Activated CD4-positive, alpha-beta memory T cell treated with anti-CD3 and anti-CD28 coated beads for 36 hours (primary cell): ENCODE data around the gene EEF1AKMT2. TPM values are rescaled to one million over a fixed set of nuclear protein-coding genes. Genes with fewer than 3 reads are reported as not detected.

ENCODE experiments used
- CTCF ChIA-PET: fragments of 350-600 bp; sonication (Branson Sonifier 250); formaldehyde crosslinking; loops from one replicate; lab custom pipeline; 2021; ENCODE audit warnings: antibody characterized with exemption, inconsistent platforms; lab: Charles Lee
- POLR2A ChIA-PET: fragments of 350-600 bp; sonication (Branson Sonifier 250); formaldehyde crosslinking; loops from one replicate; lab custom pipeline; 2021; ENCODE audit warnings: antibody characterized with exemption; lab: Charles Lee
- DNase-seq: peaks from one replicate; pipeline ENCODE4 v3.0.0-alpha.2; 2020
- H3K27ac Mint-ChIP-seq: one replicate; pipeline ENCODE4 v1.8.0; 2021; ENCODE audit warnings: mixed read lengths
- H3K27me3 Mint-ChIP-seq: one replicate; pipeline ENCODE4 v1.8.0; 2021; ENCODE audit warnings: mixed read lengths
- H3K36me3 Mint-ChIP-seq: one replicate; pipeline ENCODE4 v1.8.0; 2021; ENCODE audit warnings: mixed read lengths
- H3K4me1 Mint-ChIP-seq: one replicate; pipeline ENCODE4 v1.8.0; 2021; ENCODE audit warnings: low read depth, mixed read lengths
- H3K4me3 Mint-ChIP-seq: one replicate; pipeline ENCODE4 v1.8.0; 2021; ENCODE audit warnings: mild to moderate bottlenecking, mixed read lengths
- H3K9me3 Mint-ChIP-seq: one replicate; pipeline ENCODE4 v1.8.0; 2021; ENCODE audit warnings: mixed read lengths
- intact Hi-C: fragments of 100-400 bp; cut with micrococcal nuclease; formaldehyde crosslinking; loops from one replicate; pipeline ENCODE4 v1.15.1; 2023
- total RNA-seq, 2 experiments: library from RNA; stranded (reverse); gene quantifications; one replicate each; pipeline ENCODE4 v1.2.3, GENCODE V29; 2021

EEF1AKMT2 gene
- total RNA-seq, 2 experiments from 2014 or later = 28.2 to 33.1 TPM

DNA sequence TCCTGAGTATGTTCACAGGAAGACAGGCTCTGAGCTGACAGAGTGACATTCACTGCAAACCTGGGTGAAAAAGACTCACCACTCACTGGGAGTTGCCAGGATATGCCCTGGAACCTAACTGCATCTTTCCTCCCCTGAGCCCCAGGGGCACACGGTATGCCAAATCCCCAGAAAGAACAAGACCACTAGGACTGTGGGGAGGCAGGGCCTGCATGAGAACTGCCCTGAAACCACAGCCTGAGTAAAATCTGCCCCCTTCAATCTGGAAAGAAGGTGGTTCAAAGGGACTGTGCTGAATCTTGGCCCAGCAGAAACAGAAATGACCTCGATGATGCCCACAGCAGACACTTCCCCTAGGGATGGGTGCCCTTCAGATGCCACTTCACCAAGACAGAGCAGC is 54.0 kb downstream of the EEF1AKMT2 start:
- Mint-ChIP-seq H3K27ac (no peak overlapping the region), H3K36me3 (peaks cover 9% of the 10 kb centered on the region), H3K4me3 (no peak overlapping the region), H3K4me1 (peaks cover 96% of the 10 kb centered on the region), H3K9me3 (no peaks in the 10 kb centered on the region), H3K27me3 (no peaks in the 10 kb centered on the region)
- intact Hi-C loops = no loop called here
- ChIA-PET CTCF (interaction anchor here (1.1 to 1.4 kb wide), 2 partner anchors 15 to 19 kb away, joined by 5 read pairs; no protein-coding TSS in a partner anchor), POLR2A (interaction anchor here (0.9 to 2.2 kb wide), 2 partner anchors 15 to 20 kb away, joined by 5 to 7 read pairs; no protein-coding TSS in a partner anchor)
- no peak for DNase-seq

DNA sequence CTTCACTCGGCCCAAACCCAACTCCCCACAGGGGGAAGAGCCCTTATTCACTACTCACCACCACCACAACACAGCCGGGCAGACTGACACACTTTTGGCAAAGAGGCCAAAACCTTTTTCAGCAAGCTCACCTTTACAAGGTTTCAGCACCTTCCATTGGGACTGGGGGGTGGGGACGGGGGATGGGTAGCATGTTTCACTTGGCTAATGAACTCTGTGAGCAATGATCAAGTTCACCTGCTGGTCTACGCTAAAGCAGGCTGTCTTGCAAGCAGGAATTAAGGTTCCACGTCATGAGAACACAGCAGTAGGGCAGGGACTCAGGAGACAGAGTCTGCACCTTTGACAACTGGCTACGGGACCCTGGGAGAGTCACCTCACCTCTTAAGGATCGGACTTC is 54.5 kb downstream of the EEF1AKMT2 start:
- DNase-seq = no peak
- Mint-ChIP-seq H3K4me3 (no peak overlapping the region), H3K27ac (no peak overlapping the region), H3K9me3 (no peaks in the 10 kb centered on the region), H3K4me1 (peaks cover 95% of the 10 kb centered on the region), H3K27me3 (no peaks in the 10 kb centered on the region), H3K36me3 (peaks cover 10% of the 10 kb centered on the region)
- ChIA-PET CTCF (interaction anchor here (1.1 to 1.4 kb wide), 2 partner anchors 14 to 18 kb away, joined by 5 read pairs; no protein-coding TSS in a partner anchor), POLR2A (interaction anchor here (0.7 to 2.2 kb wide), 3 partner anchors 14 to 35 kb away, joined by 3 to 7 read pairs (median 5); no protein-coding TSS in a partner anchor)
- intact Hi-C loops = no loop called here

DNA sequence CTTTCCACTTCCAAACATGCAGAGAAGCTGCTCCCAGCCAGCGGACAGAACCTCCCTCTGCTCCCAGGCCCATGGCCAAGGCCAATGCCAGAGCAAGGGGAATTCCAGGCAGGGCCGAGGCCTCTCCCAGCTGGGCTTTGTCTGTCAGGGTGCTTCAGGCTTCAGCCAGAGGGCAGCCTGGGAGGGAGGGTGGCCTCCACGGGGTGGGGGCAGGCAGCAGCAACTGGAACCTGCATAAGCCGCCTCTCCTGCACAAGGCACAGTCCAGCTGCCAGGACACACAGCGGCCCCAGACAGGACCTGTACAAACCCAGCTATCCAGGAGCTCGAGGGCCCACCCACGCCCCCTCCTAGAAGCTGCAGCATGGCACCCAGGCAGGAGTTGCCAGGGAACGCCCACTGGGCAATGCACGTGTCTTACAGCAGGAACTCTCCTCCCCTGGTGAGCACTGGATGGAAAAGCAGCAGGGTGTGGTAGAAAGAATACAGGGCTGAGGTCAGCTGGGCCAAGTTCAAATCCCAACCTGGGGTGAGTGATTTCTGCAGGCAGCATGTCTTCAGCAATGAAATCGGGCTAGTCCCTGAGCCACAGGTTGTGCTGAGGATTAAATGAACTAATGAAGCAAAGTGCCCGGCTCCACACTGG is 55.1 kb downstream of the EEF1AKMT2 start:
- Mint-ChIP-seq H3K4me3 (no peak overlapping the region), H3K4me1 (peaks cover 95% of the 10 kb centered on the region), H3K27ac (no peak overlapping the region), H3K27me3 (no peaks in the 10 kb centered on the region), H3K9me3 (no peaks in the 10 kb centered on the region), H3K36me3 (peaks cover 14% of the 10 kb centered on the region)
- intact Hi-C loops = no loop called here
- ChIA-PET POLR2A (interaction anchor here (0.7 to 2.2 kb wide), 4 partner anchors 17 to 40 kb away, joined by 3 to 7 read pairs (median 3); no protein-coding TSS in a partner anchor), CTCF (interaction anchor here (1.1 to 1.4 kb wide), 3 partner anchors 14 to 18 kb away, joined by 3 to 5 read pairs (median 5); no protein-coding TSS in a partner anchor)
- DNase-seq = no peak

DNA sequence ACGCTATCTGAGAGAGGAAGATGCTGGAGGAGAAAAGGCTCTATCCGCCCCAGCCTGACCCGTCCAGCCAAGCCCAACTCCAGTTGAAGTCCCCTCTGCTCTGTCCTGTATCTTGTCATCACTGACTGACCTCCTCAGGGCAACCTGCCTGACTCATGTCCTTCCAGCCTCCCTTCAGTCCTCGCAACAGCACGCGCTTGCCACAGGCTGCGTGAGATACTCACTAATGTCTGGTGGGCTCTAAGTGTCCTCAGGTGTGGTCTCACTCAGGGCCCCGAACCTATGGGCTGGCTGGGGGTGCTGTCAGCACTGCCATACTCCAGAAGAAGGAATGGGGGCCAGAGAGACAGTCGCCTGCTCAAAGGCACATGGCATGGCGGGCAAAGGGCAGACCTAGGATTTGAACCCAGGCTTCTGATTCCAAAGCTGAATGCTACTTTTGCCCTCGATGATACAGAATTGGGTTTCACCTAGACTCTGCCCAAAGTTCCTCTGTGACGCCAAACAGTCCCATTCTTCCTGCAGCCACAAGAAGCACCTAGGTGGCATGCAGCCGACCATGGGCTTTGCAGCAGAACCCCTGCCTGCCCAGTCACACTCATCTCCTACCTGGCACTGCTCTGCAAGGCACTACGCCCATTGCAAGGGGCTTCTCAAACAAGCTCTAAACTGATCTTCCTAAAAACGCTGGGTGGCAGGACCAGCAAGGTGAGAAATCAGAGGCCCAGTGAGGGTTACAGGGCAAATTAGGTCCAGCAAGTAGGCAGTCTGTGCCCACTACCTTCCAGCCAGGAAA is 56.0 kb downstream of the EEF1AKMT2 start:
- no peaks in the 10 kb centered on the region for H3K27me3 Mint-ChIP-seq
- DNase-seq = no peak
- H3K9me3 Mint-ChIP-seq = no peaks in the 10 kb centered on the region
- H3K27ac Mint-ChIP-seq = peak overlapping the region; percentile 91
- no peak overlapping the region for H3K4me3 Mint-ChIP-seq
- intact Hi-C loops = no loop called here
- ChIA-PET CTCF (interaction anchor here (1.1 to 8.5 kb wide), 3 partner anchors 14 to 47 kb away, joined by 3 to 115 read pairs (median 22); no protein-coding TSS in a partner anchor), POLR2A (interaction anchor here (1.0 to 9.6 kb wide), 7 partner anchors 12 to 46 kb away, joined by 3 to 138 read pairs (median 13); no protein-coding TSS in a partner anchor)
- H3K4me1 Mint-ChIP-seq = peaks cover 91% of the 10 kb centered on the region
- peaks cover 13% of the 10 kb centered on the region for H3K36me3 Mint-ChIP-seq

DNA sequence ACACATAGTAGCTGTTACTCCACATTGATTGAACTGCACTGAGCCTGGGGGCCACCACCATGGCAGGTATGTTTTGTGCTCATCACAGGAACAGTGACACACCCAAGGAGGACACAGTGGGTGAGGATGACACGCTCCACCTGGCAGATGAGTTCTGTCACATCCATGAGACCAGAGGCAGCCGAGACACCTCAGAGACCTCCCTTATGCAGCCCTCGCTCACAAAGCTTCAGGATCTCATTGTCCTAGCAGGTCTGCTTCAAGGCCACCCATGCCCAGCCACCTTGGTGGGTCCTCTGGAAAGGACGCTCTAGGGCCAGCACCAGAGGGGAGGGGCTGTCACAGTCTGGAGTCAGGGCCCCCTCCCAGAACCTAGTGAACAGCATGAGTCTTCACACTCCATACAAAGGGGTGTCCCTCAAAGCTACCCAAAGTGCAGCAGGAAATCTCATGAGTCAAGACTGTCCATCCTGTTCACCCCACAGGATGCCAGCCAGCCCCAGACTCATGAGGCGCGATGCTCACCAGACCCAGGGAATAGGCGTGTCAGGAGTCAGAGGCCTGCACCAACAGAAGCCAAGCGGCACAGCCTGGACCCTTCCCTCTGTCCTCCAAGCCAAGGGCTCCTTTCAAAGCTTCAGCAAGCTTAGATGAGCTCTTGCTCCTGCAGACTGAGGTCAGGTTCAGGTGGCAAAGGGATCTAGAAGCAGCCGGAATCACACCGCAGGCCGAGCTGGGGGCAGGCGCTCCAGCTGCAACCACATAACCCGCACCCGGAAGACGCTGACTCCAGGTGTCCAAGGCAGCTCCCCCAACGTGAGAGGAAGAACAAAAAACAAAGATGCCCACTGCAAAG is 57.1 kb downstream of the EEF1AKMT2 start:
- intact Hi-C loops = no loop called here
- Mint-ChIP-seq H3K9me3 (no peaks in the 10 kb centered on the region), H3K4me1 (peaks cover 91% of the 10 kb centered on the region), H3K27ac (peak overlapping the region; percentile 91), H3K36me3 (peaks cover 14% of the 10 kb centered on the region), H3K27me3 (no peaks in the 10 kb centered on the region), H3K4me3 (peak overlapping the region; percentile 69)
- POLR2A ChIA-PET = interaction anchor here (0.8 to 9.6 kb wide), 11 partner anchors 7 to 182 kb away, joined by 3 to 138 read pairs (median 7); no protein-coding TSS in a partner anchor
- peak; percentile 72 for DNase-seq
- CTCF ChIA-PET = interaction anchor here (0.6 to 8.5 kb wide), 11 partner anchors 7 to 194 kb away, joined by 3 to 115 read pairs (median 5); partner anchors contain the start of gene FAM53B

DNA sequence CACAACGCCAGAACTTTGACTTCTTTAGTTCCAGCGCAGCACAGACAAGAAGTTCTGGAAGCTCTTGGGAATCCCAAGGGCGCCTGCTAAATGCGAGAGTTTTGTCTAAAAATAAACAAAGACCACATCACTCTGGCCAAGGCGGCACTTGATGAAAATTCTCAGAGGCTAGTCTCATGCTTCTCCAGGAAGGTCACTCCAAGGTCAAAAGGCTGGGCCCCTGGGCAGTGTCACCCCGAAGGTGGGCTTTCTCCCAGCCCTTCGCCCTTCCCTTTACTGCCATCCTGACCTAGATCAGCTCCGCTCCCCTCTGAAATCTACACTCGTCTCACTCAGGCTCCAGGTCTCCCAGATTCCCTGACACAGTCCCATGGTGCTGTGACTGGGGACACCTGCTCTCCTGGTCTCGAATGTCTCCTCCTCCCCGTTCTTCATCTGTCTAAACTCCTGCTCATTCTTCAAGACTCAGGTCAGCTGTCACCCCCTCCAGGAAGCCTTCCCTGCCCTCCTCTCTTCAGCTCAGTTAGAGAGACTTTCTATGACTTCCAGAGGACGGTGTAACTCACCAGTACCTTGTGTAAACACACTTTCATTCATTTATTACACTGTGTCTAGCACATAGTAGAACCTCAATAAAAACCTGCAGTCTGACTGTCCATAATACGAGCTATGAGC is 58.0 kb downstream of the EEF1AKMT2 start:
- Mint-ChIP-seq H3K36me3 (peaks cover 14% of the 10 kb centered on the region), H3K4me1 (peaks cover 91% of the 10 kb centered on the region), H3K27me3 (no peaks in the 10 kb centered on the region), H3K9me3 (no peaks in the 10 kb centered on the region), H3K4me3 (peak overlapping the region; percentile 69), H3K27ac (peak overlapping the region; percentile 91)
- intact Hi-C loops = loop anchor here (1.0 to 2.0 kb wide), 6 partner anchors 8 to 93 kb away; no protein-coding TSS in a partner anchor
- DNase-seq = no peak
- ChIA-PET POLR2A (interaction anchor here (0.5 to 9.6 kb wide), 12 partner anchors 8 to 183 kb away, joined by 3 to 138 read pairs (median 6); no protein-coding TSS in a partner anchor), CTCF (interaction anchor here (0.6 to 8.5 kb wide), 12 partner anchors 8 to 193 kb away, joined by 3 to 115 read pairs (median 6); partner anchors contain the start of gene FAM53B)

DNA sequence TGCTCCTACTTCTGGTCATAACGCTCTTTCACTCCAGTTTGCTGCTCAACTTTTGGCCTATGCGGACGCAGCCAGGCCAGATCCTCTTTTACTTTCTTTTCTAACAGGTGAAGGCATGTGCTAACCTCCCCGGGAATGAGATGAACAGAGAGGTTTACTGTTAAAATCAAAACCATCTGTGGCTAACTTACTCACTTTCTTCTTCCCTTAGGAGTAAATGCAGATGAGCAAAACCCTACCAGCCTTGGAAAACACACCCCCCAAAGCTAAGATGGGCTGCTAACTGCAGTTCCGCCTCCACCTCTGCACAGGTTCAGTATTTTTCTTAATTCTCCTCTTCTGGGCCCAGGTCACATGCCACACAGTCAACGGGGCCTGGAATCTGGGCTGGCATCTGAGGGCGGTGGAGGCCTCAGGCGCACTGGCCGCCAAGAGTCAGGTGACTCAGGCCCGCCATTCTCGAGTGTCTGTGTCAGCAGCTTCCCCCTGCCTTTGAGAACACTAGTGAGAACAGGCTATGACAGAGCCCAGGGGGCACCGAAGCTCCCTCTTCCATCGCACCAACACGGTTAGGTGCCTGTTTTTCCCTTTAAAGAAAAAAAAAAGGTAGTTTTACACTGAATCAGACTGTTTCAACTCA is 58.6 kb downstream of the EEF1AKMT2 start:
- H3K4me3 Mint-ChIP-seq = peak overlapping the region; percentile 69
- POLR2A ChIA-PET = interaction anchor here (0.5 to 9.6 kb wide), 11 partner anchors 8 to 184 kb away, joined by 3 to 138 read pairs (median 7); no protein-coding TSS in a partner anchor

DNA sequence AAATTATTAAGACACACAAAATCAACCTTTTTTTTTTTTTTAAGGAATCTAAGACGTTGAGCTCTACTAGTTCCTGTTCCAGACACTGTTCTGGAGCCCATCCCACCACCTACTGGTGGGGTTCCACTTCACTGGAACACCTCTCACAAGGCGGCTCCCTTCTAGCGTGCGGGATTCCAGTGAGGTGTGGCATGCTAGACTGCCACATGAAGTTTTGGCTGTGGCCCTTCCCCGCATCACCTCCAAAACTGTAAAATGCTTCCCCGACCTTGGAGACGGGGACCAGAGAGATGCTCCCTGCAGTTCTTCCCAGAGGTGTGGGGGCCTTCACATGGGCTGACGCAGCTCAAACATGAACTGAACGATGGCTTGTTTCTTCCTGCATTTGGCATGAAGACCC is 60.1 kb downstream of the EEF1AKMT2 start:
- ChIA-PET CTCF (interaction anchor here (0.9 to 8.5 kb wide), 6 partner anchors 8 to 84 kb away, joined by 3 to 115 read pairs (median 14); no protein-coding TSS in a partner anchor), POLR2A (interaction anchor here (1.0 to 9.6 kb wide), 5 partner anchors 8 to 42 kb away, joined by 3 to 138 read pairs (median 46); no protein-coding TSS in a partner anchor)
- Mint-ChIP-seq H3K27ac (peak overlapping the region; percentile 91), H3K9me3 (no peaks in the 10 kb centered on the region), H3K4me1 (peaks cover 91% of the 10 kb centered on the region), H3K27me3 (no peaks in the 10 kb centered on the region), H3K4me3 (peak overlapping the region; percentile 69), H3K36me3 (peaks cover 14% of the 10 kb centered on the region)
- intact Hi-C loops = no loop called here
- no peak for DNase-seq

More for the DNA sequence above, 58.6 kb downstream of the EEF1AKMT2 start:
- peak overlapping the region; percentile 91 for H3K27ac Mint-ChIP-seq
- H3K36me3 Mint-ChIP-seq = peaks cover 14% of the 10 kb centered on the region
- H3K4me1 Mint-ChIP-seq = peaks cover 91% of the 10 kb centered on the region
- H3K27me3 Mint-ChIP-seq = no peaks in the 10 kb centered on the region
- CTCF ChIA-PET = interaction anchor here (0.8 to 8.5 kb wide), 11 partner anchors 8 to 193 kb away, joined by 3 to 115 read pairs (median 7); partner anchors contain the start of gene FAM53B
- peak; percentile 90 for DNase-seq
- H3K9me3 Mint-ChIP-seq = no peaks in the 10 kb centered on the region
- intact Hi-C loops = loop anchor here (1.0 to 2.0 kb wide), 6 partner anchors 8 to 92 kb away; no protein-coding TSS in a partner anchor

DNA sequence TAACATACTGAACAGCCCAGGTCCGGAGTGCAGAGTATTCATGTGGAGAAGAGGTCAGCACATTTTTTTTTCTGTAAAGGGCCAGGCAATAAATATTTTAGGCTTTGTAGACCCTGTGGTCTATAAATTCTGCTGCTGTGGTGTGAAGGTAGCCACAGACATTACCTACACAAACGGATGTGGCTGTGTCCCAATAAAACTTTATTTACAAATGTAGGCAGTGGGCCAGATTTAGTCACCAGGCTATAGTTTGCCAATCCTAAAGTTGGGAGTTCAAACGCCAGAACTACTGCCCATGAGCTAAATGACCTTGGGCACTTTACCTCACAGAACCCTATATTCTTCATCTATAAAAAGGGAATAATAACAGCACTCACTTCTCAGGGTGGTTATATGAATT is 60.9 kb downstream of the EEF1AKMT2 start:
- Mint-ChIP-seq H3K9me3 (no peaks in the 10 kb centered on the region), H3K27me3 (no peaks in the 10 kb centered on the region), H3K27ac (no peak overlapping the region), H3K4me1 (peaks cover 91% of the 10 kb centered on the region), H3K4me3 (no peak overlapping the region), H3K36me3 (peaks cover 14% of the 10 kb centered on the region)
- ChIA-PET CTCF (interaction anchor here (1.4 to 8.5 kb wide), 4 partner anchors 11 to 35 kb away, joined by 3 to 115 read pairs (median 28); no protein-coding TSS in a partner anchor), POLR2A (interaction anchor here (9.6 kb wide), 1 partner anchor 12 kb away, joined by 138 read pairs; no protein-coding TSS in a partner anchor)
- intact Hi-C loops = no loop called here
- DNase-seq = no peak
